ENCODE measurements around the gene PPIC.

PPIC gene

GRCh38 chr5:123046222-123046621, 9.7 kb upstream of the PPIC start:
- CTCF ChIA-PET, result interaction anchor here (0.5 kb wide), 1 partner anchor 422 kb away, joined by 3 read pairs; no protein-coding TSS in a partner anchor
- no peak for DNase-seq (ENCODE audit: low spot score)
- no peak for TF ChIP-seq CTCF (conservative IDR thresholded peaks at IDR 0.05; ENCODE audit: low read depth)
- POLR2A ChIA-PET (ENCODE audit: low non-redundant PET), result no interaction called here
- H3K27ac ChIP-seq, result no peak overlapping the region

- no peak for DNase-seq (ENCODE audit: low spot score)
- ChIA-PET POLR2A (ENCODE audit: low non-redundant PET) (no interaction called here), CTCF (interaction anchor here (0.6 kb wide), 1 partner anchor 337 kb away, joined by 3 read pairs; no protein-coding TSS in a partner anchor)
- no peak overlapping the region for H3K27ac ChIP-seq
- TF ChIP-seq CTCF (conservative IDR thresholded peaks at IDR 0.05; ENCODE audit: low read depth), result no peak
Observed at GRCh38 chr5:123044926-123045617, 8.5 kb upstream of the PPIC start.

- no peak for DNase-seq (ENCODE audit: low spot score)
- TF ChIP-seq CTCF (conservative IDR thresholded peaks at IDR 0.05; ENCODE audit: low read depth), result no peak
- no peak overlapping the region for H3K27ac ChIP-seq
- CTCF ChIA-PET, result no interaction called here
- POLR2A ChIA-PET (ENCODE audit: low non-redundant PET), result no interaction called here
Observed at GRCh38 chr5:123039673-123040072, 3.1 kb upstream of the PPIC start.

- no peak for TF ChIP-seq CTCF (conservative IDR thresholded peaks at IDR 0.05; ENCODE audit: low read depth)
- peak overlapping the region; percentile 79 for H3K27ac ChIP-seq
- ChIA-PET POLR2A (ENCODE audit: low non-redundant PET) (no interaction called here), CTCF (interaction anchor here (0.7 to 0.8 kb wide), 2 partner anchors 87 to 308 kb away, joined by 3 to 4 read pairs; no protein-coding TSS in a partner anchor)
- DNase-seq (ENCODE audit: low spot score), result no peak
Observed at GRCh38 chr5:123037104-123037418, 536 bp upstream of the PPIC start.

GRCh38 chr5:123035918-123036390, 571 bp downstream of the PPIC start:
- TF ChIP-seq CTCF (conservative IDR thresholded peaks at IDR 0.05; ENCODE audit: low read depth), result no peak
- peak; percentile 66 for DNase-seq (ENCODE audit: low spot score)
- ChIA-PET POLR2A (ENCODE audit: low non-redundant PET) (no interaction called here), CTCF (interaction anchor here (0.6 kb wide), 1 partner anchor 205 kb away, joined by 3 read pairs; no protein-coding TSS in a partner anchor)
- H3K27ac ChIP-seq, result peak overlapping the region; percentile 79

GRCh38 chr5:123035360-123035917, 1.1 kb downstream of the PPIC start:
- POLR2A ChIA-PET (ENCODE audit: low non-redundant PET), result no interaction called here
- DNase-seq (ENCODE audit: low spot score), result peak; percentile 59
- H3K27ac ChIP-seq, result peak overlapping the region; percentile 79
- CTCF ChIA-PET, result interaction anchor here (0.6 kb wide), 1 partner anchor 204 kb away, joined by 3 read pairs; no protein-coding TSS in a partner anchor
- no peak for TF ChIP-seq CTCF (conservative IDR thresholded peaks at IDR 0.05; ENCODE audit: low read depth)
